Cardiac septum (tissue), 1 donor: ENCODE data around the gene NDUFB11. TPM values are rescaled to one million over a fixed set of nuclear protein-coding genes. Genes with fewer than 3 reads are reported as not detected.
"Not testable (repeated sequence)": the region's sequence is repeated elsewhere in the genome, so short reads cannot be mapped to it uniquely, and the experiment has no call there.

Experiments
- DNase-seq: peaks from one replicate; pipeline ENCODE4 v3.0.0-alpha.2; 2020; ENCODE audit warnings: low spot score
- intact Hi-C: fragments of 100-400 bp; cut with DNase I; formaldehyde crosslinking; loops from one replicate; pipeline ENCODE4 v1.14.0; 2022
- total RNA-seq: library from RNA; stranded (reverse); fragmentation: NEBNext Ultra II Directional; extraction: Animal tissue kit (Norgen Biotek cat#: 25700); gene quantifications from one replicate; pipeline ENCODE4 v1.2.1, GENCODE V29; 2021
- donor health status: DM: no; HTN: no; CAD: no.

NDUFB11 gene
- total RNA-seq, 1 donor from 2014 or later: 109 TPM

DNA sequence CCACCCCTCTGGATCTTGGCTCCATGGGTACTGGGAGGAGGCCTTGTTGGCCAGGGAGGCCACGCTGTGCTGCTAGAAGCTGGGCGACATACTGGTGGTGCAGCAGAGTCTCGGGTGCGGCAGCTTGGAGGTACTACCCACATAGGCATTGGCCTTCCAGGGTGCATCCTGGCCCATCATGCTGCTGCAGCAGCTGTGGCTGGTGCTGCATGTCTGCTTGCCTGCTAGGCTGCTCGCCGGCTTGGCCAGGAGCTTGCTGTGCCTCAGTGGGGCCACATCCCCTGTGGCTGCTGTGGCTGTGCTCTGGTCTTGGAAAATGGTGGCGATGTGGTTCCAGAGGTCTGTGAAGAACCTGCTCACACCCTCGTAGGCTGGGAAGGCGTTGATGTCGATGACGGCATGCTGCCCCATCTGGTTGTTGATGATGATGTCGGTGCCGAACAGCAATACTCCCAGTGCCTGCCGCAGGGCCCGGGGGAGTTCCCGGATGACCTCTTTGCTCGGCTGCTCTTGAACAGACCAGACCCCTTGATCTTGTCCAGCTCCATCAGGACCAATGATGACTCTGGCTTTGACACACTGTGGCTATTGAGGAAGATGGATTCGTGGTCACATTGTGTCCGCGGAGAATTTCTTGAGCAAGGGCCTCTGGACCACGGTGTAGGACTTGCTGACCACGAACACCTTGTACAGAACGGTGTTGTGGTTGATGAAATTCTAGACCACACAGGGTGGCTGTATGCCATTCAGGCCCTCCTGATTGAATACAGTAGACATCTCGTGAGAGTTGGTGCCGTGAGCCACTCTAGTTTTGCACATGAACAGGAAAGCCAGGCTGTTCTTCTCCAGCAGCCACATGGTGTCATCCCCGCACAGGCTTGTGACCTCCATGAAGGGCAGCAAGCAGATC, 12.4 kb upstream of the NDUFB11 start:
- intact Hi-C loops: no loop called here
- peak; percentile 66 for DNase-seq

DNA sequence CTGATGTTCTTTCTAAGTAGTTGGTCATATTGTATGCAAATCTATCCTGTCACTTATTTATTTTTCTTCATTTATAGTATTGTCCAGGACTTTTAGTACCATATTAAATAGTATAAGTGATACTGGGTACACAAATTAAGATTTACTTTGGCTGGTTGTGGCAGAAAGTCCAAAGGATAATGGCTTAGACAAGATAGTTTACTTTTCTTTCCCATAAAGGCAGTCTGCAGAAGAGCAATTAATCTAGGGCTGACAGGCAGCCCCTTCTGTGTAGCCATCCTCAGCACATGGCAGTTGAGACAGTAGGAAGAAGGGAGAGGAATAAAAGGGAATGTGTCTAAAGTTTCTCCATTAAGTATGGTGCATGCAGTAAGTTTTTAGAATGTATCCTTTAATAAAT, 6.9 kb upstream of the NDUFB11 start:
- intact Hi-C loops: no loop called here
- DNase-seq: no peak

DNA sequence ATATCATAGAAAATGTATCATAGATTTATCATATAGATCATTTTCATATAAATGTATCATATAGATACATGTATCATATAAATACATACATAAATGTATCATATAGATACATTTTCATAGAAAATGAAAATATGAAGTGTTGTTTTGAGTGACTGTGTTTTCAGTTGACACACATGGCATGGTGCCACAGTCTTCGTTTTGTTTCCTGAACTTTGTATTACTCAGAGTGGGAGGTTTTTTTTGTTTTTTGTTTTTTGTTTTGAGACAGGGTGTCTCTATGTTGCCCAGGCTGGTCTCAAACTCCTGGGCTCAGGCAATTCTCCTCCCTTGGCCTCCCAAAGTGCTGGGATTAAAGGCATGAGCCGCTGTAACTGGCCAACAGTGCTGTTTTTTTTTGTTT, 4.4 kb upstream of the NDUFB11 start:
- DNase-seq: no peak
- intact Hi-C loops: no loop called here

DNA sequence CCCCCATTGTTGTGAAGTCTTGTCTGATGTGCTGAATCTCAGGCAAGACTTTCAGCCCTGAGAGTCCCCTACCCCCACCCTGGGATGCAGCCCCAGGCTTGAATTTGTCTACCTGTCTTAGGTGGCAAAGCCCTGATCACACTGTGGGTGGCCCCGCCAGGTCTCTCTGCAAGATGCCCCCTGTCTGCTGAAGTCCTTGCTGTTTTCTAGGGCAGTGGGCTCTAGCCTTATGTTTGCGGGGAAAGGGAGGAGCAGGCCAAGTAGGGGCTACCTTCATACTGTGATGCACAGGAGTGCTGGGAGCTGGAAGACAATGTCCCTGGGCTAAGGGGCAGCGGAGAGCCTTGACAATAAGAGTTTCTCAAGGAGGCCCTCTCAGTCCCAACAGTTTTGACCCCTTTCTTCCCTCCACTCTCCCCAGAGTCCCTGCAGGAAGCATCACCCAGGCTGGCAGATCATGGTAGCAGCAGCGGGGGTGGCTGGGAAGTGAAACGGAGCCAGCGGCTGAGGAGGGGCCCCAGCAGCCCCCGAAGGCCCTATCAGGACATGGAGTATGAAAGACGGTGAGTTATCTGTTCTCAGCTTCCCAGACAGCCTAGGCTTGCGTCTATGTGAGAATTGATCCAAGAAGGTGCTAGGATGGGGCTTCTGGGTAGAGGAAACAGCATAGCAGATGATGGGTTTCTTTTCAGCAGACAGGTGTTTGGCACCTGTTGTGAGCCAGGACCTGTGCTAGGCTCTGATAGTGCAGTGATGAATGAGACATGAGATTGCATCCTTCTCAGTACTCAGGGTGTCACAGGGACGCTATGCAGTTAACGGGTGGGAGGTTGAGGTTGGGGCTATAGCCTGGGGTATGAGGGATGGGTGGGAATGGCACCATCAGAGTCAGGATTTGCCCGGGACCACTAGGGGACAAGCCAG, 2.7 kb upstream of the NDUFB11 start:
- intact Hi-C loops: no loop called here

DNA sequence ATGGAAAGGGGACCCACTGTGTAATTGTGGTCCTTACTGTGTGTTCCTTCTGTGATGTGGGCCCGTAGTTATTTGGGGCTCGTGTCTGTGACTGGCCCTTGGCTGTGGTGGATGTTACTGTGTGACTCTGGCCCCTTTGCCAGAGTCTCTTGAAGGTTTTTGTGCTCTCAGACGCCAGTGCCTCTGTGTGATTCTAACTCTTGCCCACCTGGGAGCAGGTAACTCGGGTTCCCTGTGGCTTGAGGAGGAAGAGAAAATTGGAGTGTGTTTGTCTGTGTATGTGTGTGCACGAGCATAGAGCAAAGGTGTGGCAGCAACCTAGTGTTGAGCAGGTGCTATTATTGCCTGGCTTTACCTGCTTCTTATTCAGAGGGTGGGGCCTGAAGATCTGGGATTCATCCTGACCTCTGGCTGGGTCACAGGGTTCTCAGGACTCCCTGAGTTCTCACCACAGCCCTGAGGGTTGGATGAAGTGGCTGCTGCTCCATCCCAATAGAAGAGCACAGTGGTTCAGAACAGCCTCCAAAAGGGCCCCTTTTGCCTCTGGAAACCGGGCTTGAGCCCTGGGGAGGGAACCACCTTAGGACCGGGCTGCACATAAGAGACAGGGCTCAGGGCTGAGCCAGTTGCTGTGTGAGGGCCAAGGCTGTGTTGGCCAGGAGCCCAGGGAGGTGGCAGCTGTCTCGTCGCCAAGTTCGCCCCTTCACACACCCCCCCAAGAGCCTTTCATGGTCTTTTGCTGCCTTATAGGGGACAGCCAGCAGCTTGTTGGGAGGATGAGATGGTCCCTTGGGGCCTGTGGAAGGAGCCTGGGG, 1.8 kb upstream of the NDUFB11 start:
- intact Hi-C loops: no loop called here

More for the DNA sequence above, 2.7 kb upstream of the NDUFB11 start:
- no peak for DNase-seq

DNA sequence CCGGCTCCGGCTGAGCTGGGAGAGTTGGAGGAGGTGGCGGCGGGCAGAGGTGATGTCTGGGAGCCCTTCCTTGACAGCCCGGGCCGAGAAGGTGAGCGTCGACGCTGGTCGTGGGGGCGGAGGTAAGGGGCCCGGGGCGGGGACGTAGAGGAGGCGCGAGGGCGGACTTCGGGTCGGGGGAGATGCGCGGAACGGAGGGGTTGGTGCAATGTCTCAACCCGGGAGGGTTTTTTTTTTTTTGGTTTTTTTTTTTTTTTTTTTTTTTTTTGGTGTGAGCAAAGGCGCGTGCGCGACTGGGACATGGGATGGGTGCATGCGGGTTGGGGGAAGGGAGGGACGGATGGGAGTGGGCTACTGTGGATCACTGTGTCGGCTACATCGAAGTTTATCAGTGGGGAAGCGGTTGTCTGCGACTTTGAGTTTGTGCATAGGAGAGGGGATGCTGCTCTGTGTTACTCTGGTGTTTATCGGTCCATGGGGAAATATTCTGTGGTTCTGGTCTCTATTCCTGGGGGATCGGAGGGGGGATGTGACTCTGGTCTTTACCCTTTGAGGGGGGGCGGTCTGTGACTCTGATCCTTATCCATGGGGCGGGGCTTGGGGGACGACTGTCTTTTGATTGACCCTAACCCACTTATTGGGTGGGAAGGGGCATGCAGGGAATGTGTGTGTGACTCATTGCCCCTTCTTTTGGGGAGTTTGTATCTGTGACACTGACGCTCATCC, 1.1 kb upstream of the NDUFB11 start:
- intact Hi-C loops: no loop called here
- no peak for DNase-seq

More for the DNA sequence above, 1.8 kb upstream of the NDUFB11 start:
- DNase-seq: no peak

DNA sequence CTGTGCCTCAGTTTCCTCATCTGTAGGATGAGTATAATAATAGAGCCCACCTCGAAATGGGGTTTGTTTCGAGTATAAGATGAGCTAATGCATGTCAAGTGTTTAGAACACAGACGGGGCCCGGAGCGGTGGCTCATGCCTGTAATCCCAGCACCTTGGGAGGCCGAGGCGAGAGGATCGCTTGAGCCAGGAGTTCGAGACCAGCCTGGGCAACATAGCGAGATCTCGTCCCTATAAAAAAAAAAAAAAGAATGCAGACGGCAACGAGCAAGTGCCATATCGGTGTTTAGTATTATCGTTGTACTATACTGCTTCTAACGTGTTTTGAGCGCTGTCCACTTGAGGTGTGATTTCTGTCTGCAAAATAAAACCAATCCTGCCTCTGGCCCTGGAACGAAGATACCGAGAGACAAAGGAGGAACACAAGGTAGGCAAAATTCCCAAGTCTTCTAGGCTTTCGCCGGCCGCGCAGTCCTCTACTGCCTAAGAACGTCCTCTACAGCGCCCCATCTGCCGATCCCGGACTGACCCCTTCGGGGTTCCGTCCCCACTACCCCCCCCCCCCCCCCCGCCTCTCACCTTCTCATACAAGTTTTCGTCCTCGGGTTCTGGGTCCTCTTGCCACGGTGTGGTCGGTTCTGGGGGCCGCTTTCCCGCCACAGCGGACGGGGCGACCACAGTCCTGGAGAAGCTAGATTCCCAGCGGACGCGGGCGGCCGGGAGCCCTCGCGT, 442 bp downstream of the NDUFB11 start:
- intact Hi-C loops: no loop called here
- DNase-seq: no peak

DNA sequence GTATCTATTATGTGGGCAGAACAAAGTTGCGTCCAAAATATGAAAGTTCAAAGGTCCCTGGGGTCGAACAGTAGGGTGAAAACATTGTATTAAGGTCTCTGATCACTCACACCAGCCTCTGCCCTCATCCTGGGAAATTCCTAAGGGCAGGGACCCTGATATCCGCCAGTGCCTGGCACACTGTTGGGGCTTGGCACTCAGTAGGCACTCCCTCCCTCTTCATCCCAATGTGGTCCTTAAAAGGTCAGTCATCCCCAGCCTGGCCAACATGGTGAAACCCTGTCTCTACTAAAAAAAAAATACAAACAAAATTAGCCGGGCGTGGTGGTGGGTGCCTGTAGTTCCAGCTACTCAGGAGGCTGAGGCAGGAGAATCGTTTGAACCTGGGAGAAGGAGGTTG, 6.3 kb downstream of the NDUFB11 start:
- intact Hi-C loops: no loop called here
- DNase-seq: no peak

DNA sequence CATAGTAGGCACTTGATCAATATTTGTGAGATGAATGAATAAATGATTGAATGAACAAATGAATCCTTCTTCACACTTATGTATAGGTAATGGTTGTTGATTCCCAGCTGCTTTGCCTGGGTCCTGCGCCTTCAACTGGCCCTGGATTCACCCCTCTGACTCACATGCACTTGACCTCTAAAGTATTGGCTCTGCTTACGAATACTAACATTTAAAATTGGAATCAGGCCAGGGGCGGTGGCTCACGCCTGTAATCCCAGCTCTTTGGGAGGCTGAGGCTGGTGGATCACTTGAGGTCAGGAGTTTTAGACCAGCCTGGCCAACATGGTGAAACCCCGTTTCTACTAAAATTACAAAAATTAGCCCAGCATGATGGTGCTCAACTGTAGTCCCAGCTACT, 8.9 kb downstream of the NDUFB11 start:
- intact Hi-C loops, DNase-seq: not testable (repeated sequence)

DNA sequence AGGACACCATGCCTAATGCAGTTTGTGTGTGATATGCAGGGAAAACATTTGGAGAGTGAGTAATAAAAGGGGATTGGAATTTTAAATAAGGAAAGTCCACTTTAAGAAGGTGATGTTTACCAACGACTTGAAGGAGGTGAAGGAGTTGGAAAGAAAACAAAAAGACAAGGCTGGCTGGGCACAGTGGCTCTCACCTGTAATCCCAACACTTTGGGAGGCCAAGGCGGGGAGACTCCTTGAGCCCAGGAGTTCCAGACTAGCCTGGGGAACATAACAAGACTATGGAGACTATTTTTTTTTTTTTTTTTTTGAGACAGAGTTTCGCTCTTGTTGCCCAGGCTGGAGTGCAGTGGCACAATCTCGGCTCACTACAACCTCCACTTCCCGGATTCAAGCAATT, 11.0 kb downstream of the NDUFB11 start:
- intact Hi-C loops: no loop called here
- DNase-seq: no peak

DNA sequence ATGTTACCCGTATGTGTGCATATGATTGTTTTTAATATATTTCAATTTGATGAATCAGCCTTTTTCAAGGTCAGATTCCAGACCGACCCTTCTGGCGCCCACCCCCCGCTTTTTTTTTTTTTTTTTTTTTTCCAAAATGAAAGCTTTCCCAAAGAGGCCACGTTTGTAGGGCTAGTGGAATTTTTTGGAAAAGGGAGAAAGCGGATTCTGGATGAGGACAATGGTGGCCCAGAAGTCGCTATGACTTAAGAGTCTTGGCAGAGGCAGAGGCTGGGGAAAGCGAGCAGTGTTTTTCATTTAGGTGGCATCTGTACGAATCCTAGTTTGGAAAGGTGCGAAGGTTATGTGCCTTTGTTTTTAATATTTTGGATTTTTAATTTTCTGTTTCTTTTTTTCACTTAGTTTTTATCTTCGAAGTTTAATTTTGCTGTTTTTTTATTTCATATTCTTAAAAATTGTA, 14.6 kb downstream of the NDUFB11 start:
- intact Hi-C loops: no loop called here
- no peak for DNase-seq

DNA sequence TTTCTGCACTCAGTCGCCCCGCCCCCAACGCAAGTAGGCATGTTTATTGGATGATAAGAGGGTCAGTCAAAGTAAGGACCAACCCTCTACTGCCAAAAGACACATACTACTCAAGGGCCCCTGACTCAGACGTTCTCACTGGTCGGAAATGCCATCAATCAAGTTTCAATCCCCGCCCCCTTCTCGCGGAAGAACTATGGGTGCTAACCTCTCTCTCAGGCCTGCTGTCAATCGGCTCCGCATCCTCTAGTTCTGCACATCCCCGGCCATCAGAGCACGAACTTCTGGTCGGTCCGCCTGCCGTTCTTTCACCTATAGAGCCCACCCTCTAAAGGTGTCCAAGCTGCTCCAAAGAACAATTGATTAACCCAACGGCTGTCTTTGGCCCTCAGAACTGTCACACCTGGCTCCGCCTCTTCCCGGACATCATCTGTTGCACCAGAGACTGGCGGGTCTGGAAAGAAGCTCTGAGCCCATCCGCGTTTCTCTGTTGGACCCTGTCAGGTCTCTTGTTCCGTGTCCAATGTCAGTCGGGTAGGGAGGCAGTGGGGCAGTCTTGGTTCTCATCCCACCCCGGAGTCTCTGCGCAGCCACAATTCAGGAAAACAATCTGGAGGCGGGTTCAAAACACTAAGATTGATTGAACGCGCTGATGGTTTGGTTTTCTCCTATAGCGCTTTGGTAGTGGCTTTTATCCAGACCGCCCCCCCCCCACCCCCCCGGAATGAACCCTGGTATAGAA, 15.2 kb downstream of the NDUFB11 start:
- intact Hi-C loops: no loop called here
- DNase-seq: peak; percentile 93

DNA sequence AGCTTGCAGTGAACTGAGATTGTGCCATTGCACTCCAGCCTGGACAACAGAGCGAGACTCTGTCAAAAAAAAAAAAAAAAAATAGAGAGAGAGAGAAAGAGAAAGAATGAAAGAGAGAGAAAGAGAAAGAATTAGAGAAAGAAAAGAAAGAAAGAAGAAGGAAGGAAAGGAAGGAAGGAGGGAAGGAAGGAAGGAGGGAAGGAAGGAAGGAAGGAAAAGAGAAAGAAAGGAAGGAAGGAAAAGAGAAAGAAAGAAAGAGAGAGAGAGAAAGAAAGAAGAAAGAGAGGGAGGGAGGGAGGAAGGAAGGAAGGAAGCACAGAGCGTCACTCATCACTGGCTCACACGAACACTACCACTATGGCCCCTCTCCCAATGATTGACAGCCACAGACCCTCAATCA, 20.0 kb downstream of the NDUFB11 start:
- intact Hi-C loops, DNase-seq: not testable (repeated sequence)

DNA sequence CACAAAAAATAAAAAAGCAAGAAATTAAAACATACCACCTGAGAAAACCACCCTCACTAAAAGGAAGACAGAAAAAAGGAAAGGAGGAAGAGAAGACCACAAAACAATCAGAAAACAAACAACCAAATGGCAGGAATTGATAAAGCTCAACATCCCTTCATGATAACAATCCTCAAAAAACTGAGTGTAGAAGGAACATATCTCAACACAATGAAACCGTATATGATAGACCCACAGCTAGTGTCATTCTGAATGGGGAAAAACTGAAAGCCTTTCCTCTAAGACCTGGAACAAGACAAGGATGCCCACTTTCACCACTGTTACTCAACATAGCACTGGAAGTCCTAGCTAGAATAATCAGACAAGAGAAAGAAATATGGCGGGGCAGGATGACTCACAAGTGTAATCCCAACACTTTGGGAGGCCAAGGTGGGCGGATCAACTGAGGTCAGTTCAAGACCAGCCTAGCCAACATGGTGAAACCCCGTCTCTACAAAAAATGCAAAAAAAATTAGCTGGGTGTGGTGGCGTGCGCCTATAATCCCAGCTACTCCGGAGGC, 27.9 kb downstream of the NDUFB11 start:
- intact Hi-C loops, DNase-seq: not testable (repeated sequence)

DNA sequence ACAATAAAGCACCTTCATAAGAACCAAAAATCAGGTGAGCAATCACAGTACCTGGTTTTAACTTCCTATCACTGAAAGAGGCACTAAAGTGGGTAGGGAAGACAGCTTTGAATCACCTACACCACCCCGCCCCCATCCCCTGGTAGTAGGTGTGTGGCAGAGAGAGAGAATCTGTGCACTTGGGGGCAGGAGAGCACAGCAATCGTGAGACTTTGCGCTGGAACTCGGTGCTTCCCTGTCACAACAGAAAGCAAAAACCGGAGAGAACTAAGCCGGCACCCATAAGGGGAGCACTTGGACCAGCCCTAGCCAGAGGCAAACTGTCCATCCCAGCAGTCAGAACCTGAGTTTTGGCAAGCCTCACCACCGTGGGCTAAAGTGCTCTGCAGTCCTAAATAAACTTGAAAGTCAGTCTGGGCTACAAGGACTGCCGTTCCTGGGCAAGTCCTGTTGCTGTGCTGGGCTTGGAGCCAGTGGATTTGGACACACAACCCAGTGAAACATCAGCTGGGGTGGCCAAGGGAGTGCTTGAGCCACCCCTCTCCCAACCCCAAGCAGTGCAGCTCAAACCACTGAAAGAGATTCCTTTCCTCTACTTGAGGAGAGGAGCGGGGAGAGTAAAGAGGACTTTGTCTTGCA, 32.1 kb downstream of the NDUFB11 start:
- DNase-seq: no peak
- intact Hi-C loops: no loop called here

DNA sequence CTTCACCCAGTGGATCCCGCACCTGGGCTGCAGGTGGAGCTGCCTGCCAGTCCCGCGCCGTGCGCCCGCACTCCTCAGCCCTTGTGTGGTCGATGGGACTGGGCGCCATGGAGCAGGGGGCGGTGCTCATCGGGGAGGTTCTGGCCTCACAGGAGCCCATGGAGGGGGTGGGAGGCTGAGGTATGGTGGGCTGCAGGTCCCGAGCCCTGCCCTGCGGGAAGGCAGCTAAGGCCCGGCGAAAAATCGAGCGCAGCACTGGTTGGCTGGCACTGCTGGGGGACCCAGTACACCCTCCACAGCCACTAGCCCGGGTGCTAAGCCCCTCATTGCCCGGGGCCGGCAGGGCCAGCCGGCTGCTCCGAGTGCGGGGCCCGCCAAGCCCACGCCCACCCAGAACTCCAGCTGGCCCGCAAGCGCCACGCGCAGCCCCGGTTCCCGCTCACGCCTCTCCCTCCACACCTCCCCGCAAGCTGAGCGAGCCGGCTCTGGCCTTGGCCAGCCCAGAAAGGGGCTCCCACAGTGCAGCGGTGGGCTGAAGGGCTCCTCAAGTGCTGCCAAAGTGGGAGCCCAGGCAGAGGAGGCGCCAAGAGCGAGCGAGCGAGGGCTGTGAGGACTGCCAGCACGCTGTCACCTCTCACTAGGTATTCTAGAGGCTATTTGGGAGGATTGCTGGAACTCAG, 33.4 kb downstream of the NDUFB11 start:
- intact Hi-C loops, DNase-seq: not testable (repeated sequence)
